HEK293 (cell line): ENCODE data around the gene AP2A1.

ENCODE experiments used
- CTCF ChIA-PET: fragments of 350-600 bp; formaldehyde crosslinking; extraction: SDS; loops from one replicate; lab custom pipeline; 2021; ENCODE audit warnings: antibody characterized with exemption; lab: Yijun Ruan, JAX
- POLR2A ChIA-PET: fragments of 300-600 bp; formaldehyde crosslinking; extraction: SDS; loops from one replicate; lab custom pipeline; 2020; ENCODE audit warnings: antibody characterized with exemption, inconsistent platforms; lab: Yijun Ruan, JAX
- H3K27ac ChIP-seq: fragments of 200-500 bp; sonication (Bioruptor generic); 2 replicates; pipeline ENCODE4 v1.5.1; 2014; ENCODE audit warnings: low read depth, low read length, control low read depth, inconsistent platforms; ENCODE audit errors: extremely low read depth
- H3K36me3 ChIP-seq, 2 experiments: fragments of 200-500 bp in 1 of 2; sonication (Bioruptor generic) in 1 of 2; 1 replicate in 1 of 2; 2 replicates in 1 of 2; pipeline ENCODE4 v1.5.1; 2014 to 2017; ENCODE audit warnings: inconsistent platforms in 2 of 2, low read length in 2 of 2; ENCODE audit not compliant: control insufficient read depth in 2 of 2, insufficient read depth in 1 of 2
- H3K4me1 ChIP-seq: fragments of 200-500 bp; sonication (Bioruptor generic); 2 replicates; pipeline ENCODE4 v1.5.1; 2014; ENCODE audit warnings: mild to moderate bottlenecking, low read length, inconsistent platforms; ENCODE audit not compliant: control insufficient read depth, insufficient read depth
- H3K4me3 ChIP-seq: 2 replicates; pipeline ENCODE4 v1.5.1; 2011; ENCODE audit warnings: low read depth, mild to moderate bottlenecking, control low read depth, low read length, moderate library complexity
- H3K9me3 ChIP-seq: fragments of 200-500 bp; sonication (Bioruptor generic); 2 replicates; pipeline ENCODE4 v1.5.1; 2014; ENCODE audit warnings: low read depth, low read length, inconsistent platforms; ENCODE audit not compliant: control insufficient read depth, insufficient read depth
- HIC1 ChIP-seq: fragments of 450-650 bp; formaldehyde crosslinking; IDR thresholded peaks from 2 replicates; pipeline ENCODE4 v1.5.1; 2016; ENCODE audit warnings: missing biosample characterization, missing genetic modification characterization
- REPIN1 ChIP-seq: fragments of 450-650 bp; formaldehyde crosslinking; IDR thresholded peaks from 2 replicates; pipeline ENCODE4 v1.5.1; 2017; ENCODE audit warnings: missing biosample characterization, missing genetic modification characterization, low read depth
- TSHZ1 ChIP-seq: fragments of 450-650 bp; formaldehyde crosslinking; IDR thresholded peaks from 2 replicates; pipeline ENCODE4 v1.5.1; 2016; ENCODE audit warnings: missing biosample characterization, missing genetic modification characterization, borderline replicate concordance
- ZBTB48 ChIP-seq: fragments of 450-650 bp; formaldehyde crosslinking; IDR thresholded peaks from 2 replicates; pipeline ENCODE4 v1.5.1; 2016; ENCODE audit warnings: missing biosample characterization, missing genetic modification characterization
- ZNF211 ChIP-seq: fragments of 450-650 bp; formaldehyde crosslinking; IDR thresholded peaks from 2 replicates; pipeline ENCODE4 v1.5.1; 2016; ENCODE audit warnings: low read depth, missing biosample characterization, missing genetic modification characterization
- ZNF292 ChIP-seq: fragments of 450-650 bp; formaldehyde crosslinking; IDR thresholded peaks from 2 replicates; pipeline ENCODE4 v1.5.1; 2016; ENCODE audit warnings: low read depth, missing biosample characterization, missing genetic modification characterization, borderline replicate concordance
- ZNF501 ChIP-seq: fragments of 450-650 bp; formaldehyde crosslinking; IDR thresholded peaks from 2 replicates; pipeline ENCODE4 v1.5.1; 2016; ENCODE audit warnings: missing biosample characterization, missing genetic modification characterization
- ZNF548 ChIP-seq: fragments of 450-650 bp; formaldehyde crosslinking; IDR thresholded peaks from 2 replicates; pipeline ENCODE4 v1.5.1; 2016; ENCODE audit warnings: missing biosample characterization, missing genetic modification characterization
- ZNF600 ChIP-seq: fragments of 450-650 bp; formaldehyde crosslinking; IDR thresholded peaks from 2 replicates; pipeline ENCODE4 v1.5.1; 2016; ENCODE audit warnings: missing biosample characterization, missing genetic modification characterization
- ZNF658 ChIP-seq: fragments of 450-650 bp; formaldehyde crosslinking; IDR thresholded peaks from 2 replicates; pipeline ENCODE4; 2016; ENCODE audit warnings: missing biosample characterization, missing genetic modification characterization
- ZNF76 ChIP-seq: fragments of 450-650 bp; formaldehyde crosslinking; IDR thresholded peaks from 2 replicates; pipeline ENCODE4; 2016; ENCODE audit warnings: low read depth, missing biosample characterization, missing genetic modification characterization, borderline replicate concordance
- TF ChIP-seq, protein P1 (sequence below): fragments of 450-650 bp; formaldehyde crosslinking; IDR thresholded peaks from 2 replicates; pipeline ENCODE4 v1.5.1; 2016; ENCODE audit warnings: missing biosample characterization, missing genetic modification characterization
- TF ChIP-seq, protein P2 (sequence below): fragments of 450-650 bp; formaldehyde crosslinking; IDR thresholded peaks from 2 replicates; pipeline ENCODE4 v1.5.1; 2016; ENCODE audit warnings: missing biosample characterization, missing genetic modification characterization

Gene AP2A1

GRCh38 chr19:49839713-49840112 lies 72.9 kb downstream of the AP2A1 start (continued):
- TF ChIP-seq, protein P1, sequence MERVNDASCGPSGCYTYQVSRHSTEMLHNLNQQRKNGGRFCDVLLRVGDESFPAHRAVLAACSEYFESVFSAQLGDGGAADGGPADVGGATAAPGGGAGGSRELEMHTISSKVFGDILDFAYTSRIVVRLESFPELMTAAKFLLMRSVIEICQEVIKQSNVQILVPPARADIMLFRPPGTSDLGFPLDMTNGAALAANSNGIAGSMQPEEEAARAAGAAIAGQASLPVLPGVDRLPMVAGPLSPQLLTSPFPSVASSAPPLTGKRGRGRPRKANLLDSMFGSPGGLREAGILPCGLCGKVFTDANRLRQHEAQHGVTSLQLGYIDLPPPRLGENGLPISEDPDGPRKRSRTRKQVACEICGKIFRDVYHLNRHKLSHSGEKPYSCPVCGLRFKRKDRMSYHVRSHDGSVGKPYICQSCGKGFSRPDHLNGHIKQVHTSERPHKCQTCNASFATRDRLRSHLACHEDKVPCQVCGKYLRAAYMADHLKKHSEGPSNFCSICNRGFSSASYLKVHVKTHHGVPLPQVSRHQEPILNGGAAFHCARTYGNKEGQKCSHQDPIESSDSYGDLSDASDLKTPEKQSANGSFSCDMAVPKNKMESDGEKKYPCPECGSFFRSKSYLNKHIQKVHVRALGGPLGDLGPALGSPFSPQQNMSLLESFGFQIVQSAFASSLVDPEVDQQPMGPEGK = no peak
- TF ChIP-seq HIC1 = no peak
- no peak for TF ChIP-seq ZNF211 (tag by site-specific recombination)
- TF ChIP-seq REPIN1 (tag by site-specific recombination) = no peak
- TF ChIP-seq ZNF76 = no peak
- TF ChIP-seq, all 188 proteins: peak for 0

DNA sequence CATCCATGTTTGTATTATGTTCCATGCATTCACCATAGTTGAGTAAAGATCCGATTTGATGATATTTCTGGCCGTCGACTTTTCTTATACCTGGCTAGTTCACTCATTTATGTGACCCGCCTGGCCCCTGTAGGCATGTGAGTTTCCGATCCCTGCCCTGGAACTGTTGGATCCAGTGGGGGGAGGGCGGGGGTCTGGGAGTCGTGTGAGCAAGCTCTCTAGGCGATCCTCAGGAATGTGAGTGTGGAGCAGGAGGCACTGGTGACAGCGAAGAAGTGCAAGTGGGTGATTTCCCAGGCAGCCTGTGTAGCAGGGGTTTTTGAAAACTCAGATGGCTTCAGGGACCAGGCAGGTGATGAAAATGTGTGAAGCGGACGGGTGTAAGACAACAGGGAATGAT lies 73.5 kb downstream of the AP2A1 start:
- ChIA-PET POLR2A (interaction anchor here (1.0 kb wide), 1 partner anchor 10 kb away, joined by 3 read pairs; no protein-coding TSS in a partner anchor), CTCF (no interaction called here)
- H3K36me3 ChIP-seq = peaks cover 6 to 59% of the 10 kb centered on the region in 2 experiments
- no peak overlapping the region for H3K27ac ChIP-seq
- no peaks in the 10 kb centered on the region for H3K4me1 ChIP-seq
- TF ChIP-seq TSHZ1 (no peak), ZNF501 (tag by site-specific recombination) (no peak), ZBTB48 (no peak), ZNF292 (tag by site-specific recombination) (no peak), ZNF548 (tag by site-specific recombination) (no peak)
- TF ChIP-seq, protein P2, sequence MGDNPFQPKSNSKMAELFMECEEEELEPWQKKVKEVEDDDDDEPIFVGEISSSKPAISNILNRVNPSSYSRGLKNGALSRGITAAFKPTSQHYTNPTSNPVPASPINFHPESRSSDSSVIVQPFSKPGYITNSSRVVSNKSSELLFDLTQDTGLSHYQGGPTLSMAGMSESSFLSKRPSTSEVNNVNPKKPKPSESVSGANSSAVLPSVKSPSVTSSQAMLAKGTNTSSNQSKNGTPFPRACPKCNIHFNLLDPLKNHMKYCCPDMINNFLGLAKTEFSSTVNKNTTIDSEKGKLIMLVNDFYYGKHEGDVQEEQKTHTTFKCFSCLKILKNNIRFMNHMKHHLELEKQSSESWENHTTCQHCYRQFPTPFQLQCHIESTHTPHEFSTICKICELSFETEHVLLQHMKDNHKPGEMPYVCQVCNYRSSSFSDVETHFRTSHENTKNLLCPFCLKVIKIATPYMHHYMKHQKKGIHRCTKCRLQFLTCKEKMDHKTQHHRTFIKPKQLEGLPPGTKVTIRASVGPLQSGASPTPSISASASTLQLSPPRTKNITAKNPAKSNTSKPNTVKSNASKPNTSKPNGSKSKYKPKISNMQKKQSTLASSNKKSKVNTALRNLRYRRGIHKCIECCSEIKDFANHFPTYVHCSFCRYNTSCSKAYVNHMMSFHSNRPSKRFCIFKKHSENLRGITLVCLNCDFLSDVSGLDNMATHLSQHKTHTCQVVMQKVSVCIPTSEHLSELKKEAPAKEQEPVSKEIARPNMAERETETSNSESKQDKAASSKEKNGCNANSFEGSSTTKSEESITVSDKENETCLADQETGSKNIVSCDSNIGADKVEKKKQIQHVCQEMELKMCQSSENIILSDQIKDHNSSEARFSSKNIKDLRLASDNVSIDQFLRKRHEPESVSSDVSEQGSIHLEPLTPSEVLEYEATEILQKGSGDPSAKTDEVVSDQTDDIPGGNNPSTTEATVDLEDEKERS (tag by site-specific recombination) = no peak
- no peaks in the 10 kb centered on the region for H3K9me3 ChIP-seq
- no peak overlapping the region for H3K4me3 ChIP-seq

GRCh38 chr19:49840736-49841249 lies 74.0 kb downstream of the AP2A1 start:
- ChIA-PET CTCF (no interaction called here), POLR2A (no interaction called here)
- H3K27ac ChIP-seq = no peak overlapping the region
- no peak for TF ChIP-seq ZNF658 (tag by site-specific recombination)
- peak; percentile 40; the same call in 1 of the 2 replicates for TF ChIP-seq ZNF600 (tag by site-specific recombination)
- TF ChIP-seq, all 188 proteins: peak for 1
- H3K4me3 ChIP-seq = no peak overlapping the region
- H3K4me1 ChIP-seq = no peaks in the 10 kb centered on the region
- H3K36me3 ChIP-seq = peaks cover 6 to 55% of the 10 kb centered on the region in 2 experiments
- H3K9me3 ChIP-seq = no peaks in the 10 kb centered on the region
